Smooth muscle cell (in vitro differentiated cells): ENCODE results near the gene EPN1. TPM values are rescaled to one million over a fixed set of nuclear protein-coding genes. Genes with fewer than 3 reads are reported as not detected.

Source experiments
- DNase-seq: peaks from one replicate; lab custom pipeline; 2025; ENCODE audit not compliant: unreplicated experiment; lab: John Stamatoyannopoulos, UW
- H2AFZ ChIP-seq: fragments of 200-600 bp; sonication (generic); 2 replicates; pipeline ENCODE4 v1.6.0; 2016; ENCODE audit warnings: antibody characterized with exemption, low read depth, mild to moderate bottlenecking
- H3F3A ChIP-seq: fragments of 200-600 bp; sonication (generic); 2 replicates; pipeline ENCODE4 v1.6.0; 2017; ENCODE audit warnings: antibody characterized with exemption, low read depth
- H3K27ac ChIP-seq: fragments of 200-600 bp; sonication (generic); 2 replicates; pipeline ENCODE4 v1.5.1; 2016; ENCODE audit warnings: low read depth, mild to moderate bottlenecking
- H3K27me3 ChIP-seq: fragments of 200-600 bp; sonication (generic); 2 replicates; pipeline ENCODE4 v1.6.1; 2016; ENCODE audit warnings: low read depth, mild to moderate bottlenecking
- H3K36me3 ChIP-seq: fragments of 200-600 bp; sonication (generic); 2 replicates; pipeline ENCODE4 v1.5.1; 2016; ENCODE audit warnings: low read depth
- H3K4me1 ChIP-seq: fragments of 200-600 bp; sonication (generic); 2 replicates; pipeline ENCODE4 v1.5.1; 2016; ENCODE audit warnings: low read depth
- H3K4me2 ChIP-seq: fragments of 200-600 bp; sonication (generic); 2 replicates; pipeline ENCODE4 v1.6.0; 2016; ENCODE audit warnings: mild to moderate bottlenecking
- H3K4me3 ChIP-seq: fragments of 200-600 bp; sonication (generic); 2 replicates; pipeline ENCODE4 v1.5.1; 2016; ENCODE audit warnings: mild to moderate bottlenecking
- H3K79me2 ChIP-seq: fragments of 200-600 bp; sonication (generic); 2 replicates; pipeline ENCODE4 v1.6.0; 2016; ENCODE audit warnings: low read depth, mild to moderate bottlenecking
- H3K9ac ChIP-seq: fragments of 200-600 bp; sonication (generic); 2 replicates; pipeline ENCODE4 v1.6.0; 2016; ENCODE audit warnings: low read depth
- H3K9me3 ChIP-seq: fragments of 200-600 bp; sonication (generic); replicated peaks from 2 replicates; pipeline ENCODE4 v1.5.1; 2016; ENCODE audit warnings: low read depth
- H4K20me1 ChIP-seq: fragments of 200-600 bp; sonication (generic); 2 replicates; pipeline ENCODE4 v1.6.0; 2016; ENCODE audit warnings: low read depth
- WGBS: methylation state at CpG from one replicate; pipeline ENCODE4 v1.1.7; 2016; ENCODE audit warnings: low lambda C conversion rate; 5-methylcytosine and 5-hydroxymethylcytosine counted together
- polyA plus RNA-seq: library from polyadenylated mRNA; unstranded; fragments of >200 nt; fragmentation: Nextera tagmentation; extraction: Ambion mirVana; gene quantifications from 2 replicates; pipeline ENCODE4 v1.2.1, GENCODE V29; 2016
- total RNA-seq: library from RNA; depleted of rRNA; stranded (reverse); fragments of >200 nt; gene quantifications from 2 replicates; pipeline ENCODE4 v1.2.3, GENCODE V29; 2014
- TF ChIP-seq, protein P1 (sequence below): fragments of 200-600 bp; sonication (generic); IDR thresholded peaks from 2 replicates; pipeline ENCODE4 v1.5.1; 2017; ENCODE audit warnings: borderline replicate concordance, mild to moderate bottlenecking, antibody characterized with exemption; ENCODE audit not compliant: insufficient read depth, poor library complexity, severe bottlenecking

Gene EPN1
- total and polyA plus RNA-seq, 2 experiments from 2014 or later = 25.3 to 121 TPM

DNA sequence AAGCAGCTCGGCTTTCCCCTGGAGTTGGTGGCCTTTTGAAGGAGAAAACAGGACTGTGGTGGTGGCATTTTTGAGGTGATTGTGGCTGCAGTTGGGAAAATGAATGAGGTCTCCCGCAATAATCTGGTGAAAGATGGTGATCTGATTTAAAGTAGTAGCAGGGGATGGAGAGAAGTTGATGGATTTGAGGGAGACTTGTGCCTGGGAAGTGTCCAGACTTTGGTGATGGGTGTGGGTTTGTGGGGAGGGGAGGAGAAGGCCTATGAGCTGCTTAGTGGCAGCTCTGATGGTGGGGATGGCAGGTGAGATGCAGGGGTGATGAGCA is 4.0 kb upstream of the EPN1 start:
- WGBS = 91% methylated on average over 2 of the region's 2 CpGs
- no peak overlapping the region for H3K27ac ChIP-seq
- H3K4me1 ChIP-seq = no peaks in the 10 kb centered on the region
- H3K9me3 ChIP-seq = no peaks in the 10 kb centered on the region
- H3K36me3 ChIP-seq = no peaks in the 10 kb centered on the region
- DNase-seq = no peak
- no peak overlapping the region for H3K9ac ChIP-seq
- H3K4me2 ChIP-seq = no peak overlapping the region
- H2AFZ ChIP-seq = no peak overlapping the region
- H3K79me2 ChIP-seq = peaks cover 85% of the 10 kb centered on the region
- H4K20me1 ChIP-seq = peaks cover 78% of the 10 kb centered on the region
- TF ChIP-seq, protein P1, sequence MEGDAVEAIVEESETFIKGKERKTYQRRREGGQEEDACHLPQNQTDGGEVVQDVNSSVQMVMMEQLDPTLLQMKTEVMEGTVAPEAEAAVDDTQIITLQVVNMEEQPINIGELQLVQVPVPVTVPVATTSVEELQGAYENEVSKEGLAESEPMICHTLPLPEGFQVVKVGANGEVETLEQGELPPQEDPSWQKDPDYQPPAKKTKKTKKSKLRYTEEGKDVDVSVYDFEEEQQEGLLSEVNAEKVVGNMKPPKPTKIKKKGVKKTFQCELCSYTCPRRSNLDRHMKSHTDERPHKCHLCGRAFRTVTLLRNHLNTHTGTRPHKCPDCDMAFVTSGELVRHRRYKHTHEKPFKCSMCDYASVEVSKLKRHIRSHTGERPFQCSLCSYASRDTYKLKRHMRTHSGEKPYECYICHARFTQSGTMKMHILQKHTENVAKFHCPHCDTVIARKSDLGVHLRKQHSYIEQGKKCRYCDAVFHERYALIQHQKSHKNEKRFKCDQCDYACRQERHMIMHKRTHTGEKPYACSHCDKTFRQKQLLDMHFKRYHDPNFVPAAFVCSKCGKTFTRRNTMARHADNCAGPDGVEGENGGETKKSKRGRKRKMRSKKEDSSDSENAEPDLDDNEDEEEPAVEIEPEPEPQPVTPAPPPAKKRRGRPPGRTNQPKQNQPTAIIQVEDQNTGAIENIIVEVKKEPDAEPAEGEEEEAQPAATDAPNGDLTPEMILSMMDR = no peak
- peaks cover 11% of the 10 kb centered on the region for H3F3A ChIP-seq
- no peaks in the 10 kb centered on the region for H3K27me3 ChIP-seq
- H3K4me3 ChIP-seq = no peak overlapping the region

DNA sequence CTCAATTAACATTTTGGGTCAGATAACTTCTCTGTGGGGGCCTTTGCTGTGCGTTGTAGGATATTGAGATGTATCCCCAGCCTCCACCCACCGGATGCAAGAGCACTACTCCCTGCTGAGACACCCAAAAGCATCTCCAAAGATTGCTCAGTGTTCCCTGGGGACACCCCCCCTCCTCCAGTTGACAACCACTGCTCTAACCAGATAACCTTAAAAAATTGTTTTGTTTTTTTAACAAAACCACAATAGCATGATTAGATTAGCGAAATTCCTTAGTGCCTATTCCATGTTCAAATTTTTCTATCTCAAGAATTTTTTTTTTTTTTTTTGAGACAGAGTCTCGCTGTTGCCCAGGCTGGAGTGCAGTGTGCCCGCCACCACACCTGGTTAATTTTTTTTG is 2.6 kb upstream of the EPN1 start:
- Histone ChIP-seq H3K4me1 (peaks cover 5% of the 10 kb centered on the region), H3F3A (peaks cover 11% of the 10 kb centered on the region), H3K36me3 (no peaks in the 10 kb centered on the region), H3K27me3 (no peaks in the 10 kb centered on the region), H3K9me3 (no peaks in the 10 kb centered on the region), H3K4me3 (no peak overlapping the region), H3K4me2 (no peak overlapping the region), H3K79me2 (peaks cover 85% of the 10 kb centered on the region), H4K20me1 (peaks cover 77% of the 10 kb centered on the region), H3K9ac (no peak overlapping the region), H3K27ac (peak overlapping the region; percentile 46), H2AFZ (no peak overlapping the region)
- WGBS = 97% methylated on average over 5 of the region's 5 CpGs
- TF ChIP-seq, protein P1 = no peak
- DNase-seq = no peak

DNA sequence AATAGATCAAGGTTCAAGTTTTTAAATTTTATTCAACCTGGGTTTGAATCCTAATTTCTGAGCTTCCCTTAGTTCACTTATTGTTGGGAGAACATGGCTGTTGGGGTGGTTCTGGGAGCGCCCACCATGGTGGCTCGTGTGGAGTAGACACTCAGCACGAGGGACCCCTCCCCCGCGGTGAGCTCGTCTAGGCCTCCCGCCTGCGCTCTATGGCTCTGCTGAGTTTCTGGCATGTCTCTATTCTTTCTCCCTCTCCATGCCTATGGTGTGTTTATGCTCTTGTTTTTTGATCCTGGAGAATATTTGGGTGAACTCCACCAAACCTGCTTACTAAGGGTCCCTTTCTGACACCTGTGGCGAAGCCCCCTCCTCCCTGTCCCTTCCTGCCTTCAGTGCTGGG is 1.6 kb upstream of the EPN1 start:
- TF ChIP-seq, protein P1 = no peak
- Histone ChIP-seq H3K27ac (peak overlapping the region; percentile 46), H3F3A (peaks cover 11% of the 10 kb centered on the region), H3K9me3 (no peaks in the 10 kb centered on the region), H3K27me3 (no peaks in the 10 kb centered on the region), H3K79me2 (peaks cover 85% of the 10 kb centered on the region), H3K4me1 (peaks cover 5% of the 10 kb centered on the region), H3K36me3 (no peaks in the 10 kb centered on the region), H2AFZ (no peak overlapping the region), H4K20me1 (peaks cover 77% of the 10 kb centered on the region), H3K4me3 (no peak overlapping the region), H3K9ac (no peak overlapping the region), H3K4me2 (no peak overlapping the region)
- 80% methylated on average over 9 of the region's 9 CpGs for WGBS
- no peak for DNase-seq

DNA sequence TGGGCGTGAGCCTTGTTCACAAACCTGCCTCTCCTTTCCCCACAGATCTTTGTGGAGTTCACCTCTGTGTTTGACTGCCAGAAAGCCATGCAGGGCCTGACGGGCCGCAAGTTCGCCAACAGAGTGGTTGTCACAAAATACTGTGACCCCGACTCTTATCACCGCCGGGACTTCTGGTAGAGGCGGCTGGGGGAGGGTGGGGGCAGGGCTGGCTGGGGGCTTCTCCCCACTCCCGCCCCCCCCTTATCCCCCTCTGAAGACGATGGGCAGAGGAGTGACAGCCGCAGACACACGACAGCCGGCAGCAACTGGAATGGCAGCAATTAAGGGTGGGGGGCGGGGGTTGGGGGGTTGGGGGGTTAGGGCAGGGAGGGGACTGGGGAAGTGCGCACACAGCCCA is 1.1 kb upstream of the EPN1 start:
- Histone ChIP-seq H3K79me2 (peaks cover 86% of the 10 kb centered on the region), H3K27me3 (no peaks in the 10 kb centered on the region), H3K4me1 (peaks cover 5% of the 10 kb centered on the region), H3K27ac (peak overlapping the region; percentile 88), H3K36me3 (no peaks in the 10 kb centered on the region), H3F3A (peaks cover 11% of the 10 kb centered on the region), H3K4me2 (peak overlapping the region; percentile 94), H3K9me3 (no peaks in the 10 kb centered on the region), H4K20me1 (peaks cover 77% of the 10 kb centered on the region), H3K9ac (no peak overlapping the region), H2AFZ (no peak overlapping the region), H3K4me3 (no peak overlapping the region)
- no peak for DNase-seq
- TF ChIP-seq, protein P1 = no peak
- 93% methylated on average over 7 of the region's 15 CpGs for WGBS
